Stomach (tissue), 4 donors: Measurements from ENCODE around the gene ZNF687.

Source experiments
- POLR2AphosphoS5 ChIP-seq, 3 donors: sonication (generic); formaldehyde crosslinking; IDR thresholded peaks; one replicate each; pipeline ENCODE4 v1.6.1; 2016; ENCODE audit warnings: antibody characterized with exemption in 3 of 3
- TF ChIP-seq, protein P1 (sequence below), 7 experiments: fragments of 450-650 bp in 4 of 7; fragments of 200-600 bp in 3 of 7; sonication (generic) in 3 of 7; IDR thresholded peaks; one replicate each; pipeline ENCODE4 v1.5.1; 2016 to 2019; ENCODE audit warnings: antibody characterized with exemption in 7 of 7, control low read depth in 2 of 7, mild to moderate bottlenecking in 1 of 7

DNA sequence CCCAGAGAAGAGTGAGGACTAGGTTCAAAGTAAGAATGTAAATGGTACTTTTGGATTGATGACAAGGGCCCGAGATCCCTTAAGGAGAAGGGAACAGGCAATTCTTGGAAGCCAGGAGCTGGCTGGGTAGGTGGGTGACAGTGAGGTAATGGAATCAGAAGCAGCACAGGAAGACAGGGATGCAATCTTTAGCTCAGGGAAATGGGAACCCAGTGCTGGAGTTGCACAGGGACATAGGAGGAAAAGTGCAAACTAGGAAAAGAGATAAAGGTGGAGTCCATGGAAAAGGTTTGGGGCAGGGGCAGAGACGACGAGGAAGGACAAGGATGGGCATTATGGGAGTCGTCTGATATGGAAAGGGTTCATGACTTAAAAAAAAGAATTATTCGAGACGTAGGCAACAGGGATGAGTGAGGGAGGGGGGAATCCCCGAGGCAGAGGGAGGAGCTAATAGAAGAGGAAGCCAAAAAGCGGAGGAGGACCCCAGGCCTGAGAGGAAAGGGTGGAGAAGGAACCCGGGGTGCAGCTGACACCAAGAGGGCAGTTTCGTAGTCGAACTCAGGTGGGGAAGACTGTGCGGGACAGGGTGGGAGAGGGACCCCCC lies 44.6 kb downstream of the ZNF687 start:
- TF ChIP-seq, protein P1, sequence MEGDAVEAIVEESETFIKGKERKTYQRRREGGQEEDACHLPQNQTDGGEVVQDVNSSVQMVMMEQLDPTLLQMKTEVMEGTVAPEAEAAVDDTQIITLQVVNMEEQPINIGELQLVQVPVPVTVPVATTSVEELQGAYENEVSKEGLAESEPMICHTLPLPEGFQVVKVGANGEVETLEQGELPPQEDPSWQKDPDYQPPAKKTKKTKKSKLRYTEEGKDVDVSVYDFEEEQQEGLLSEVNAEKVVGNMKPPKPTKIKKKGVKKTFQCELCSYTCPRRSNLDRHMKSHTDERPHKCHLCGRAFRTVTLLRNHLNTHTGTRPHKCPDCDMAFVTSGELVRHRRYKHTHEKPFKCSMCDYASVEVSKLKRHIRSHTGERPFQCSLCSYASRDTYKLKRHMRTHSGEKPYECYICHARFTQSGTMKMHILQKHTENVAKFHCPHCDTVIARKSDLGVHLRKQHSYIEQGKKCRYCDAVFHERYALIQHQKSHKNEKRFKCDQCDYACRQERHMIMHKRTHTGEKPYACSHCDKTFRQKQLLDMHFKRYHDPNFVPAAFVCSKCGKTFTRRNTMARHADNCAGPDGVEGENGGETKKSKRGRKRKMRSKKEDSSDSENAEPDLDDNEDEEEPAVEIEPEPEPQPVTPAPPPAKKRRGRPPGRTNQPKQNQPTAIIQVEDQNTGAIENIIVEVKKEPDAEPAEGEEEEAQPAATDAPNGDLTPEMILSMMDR (IDR thresholded peaks at IDR 0.05) = no peak
- TF ChIP-seq POLR2AphosphoS5 (IDR thresholded peaks at IDR 0.05) = no peak
